A549 (cell line): ENCODE data around the gene SYNGR2. TPM values are rescaled to one million over a fixed set of nuclear protein-coding genes. Genes with fewer than 3 reads are reported as not detected.

Experiments used
- ATAC-seq, 2 experiments: fragments of 200-7000 bp in 1 of 2; fragments of >200 bp in 1 of 2; cut with Nextera tagmentation in 1 of 2; cut with Tn5 transposase in 1 of 2; 3 replicates each; pipeline versions ENCODE4 v1.8.0 to v1.9.1; 2018 to 2020; ENCODE audit warnings: mild to moderate bottlenecking in 1 of 2, moderate library complexity in 1 of 2
- CTCF ChIA-PET: fragments of 300-600 bp; sonication (Branson Sonifier 250); formaldehyde crosslinking; extraction: SDS; loops from one replicate; lab custom pipeline; 2021; ENCODE audit warnings: antibody characterized with exemption, inconsistent platforms; lab: Yijun Ruan, JAX
- POLR2A ChIA-PET: fragments of 350-600 bp; formaldehyde crosslinking; extraction: SDS; loops from one replicate; lab custom pipeline; 2021; ENCODE audit warnings: antibody characterized with exemption, inconsistent platforms; lab: Yijun Ruan, JAX
- DNase-seq, 2 experiments: peaks; one replicate each; pipeline versions ENCODE4 v3.0.0 to v3.0.0-alpha.2; 2011 to 2016; ENCODE audit warnings: low read depth in 1 of 2, low spot score in 1 of 2
- FAIRE-seq: peaks from 2 replicates; lab custom pipeline; 2011; peaks lifted over from hg19 to GRCh38; lab: Jason Lieb, UNC
- H3K27ac ChIP-seq, 2 experiments: fragments of >200 bp; sonication (Bioruptor Twin); formaldehyde crosslinking; 3 replicates each; pipeline ENCODE4 v1.5.1; 2016 to 2017
- H3K4me1 ChIP-seq: fragments of >200 bp; sonication (Bioruptor Twin); formaldehyde crosslinking; 3 replicates; pipeline ENCODE4 v1.6.1; 2016
- H3K4me2 ChIP-seq: fragments of >200 bp; sonication (Bioruptor Twin); formaldehyde crosslinking; 3 replicates; pipeline ENCODE4 v1.6.1; 2016
- H3K4me3 ChIP-seq: fragments of >200 bp; sonication (Bioruptor Twin); formaldehyde crosslinking; 3 replicates; pipeline ENCODE4 v1.5.1; 2016
- H3K9me3 ChIP-seq: fragments of >200 bp; sonication (Bioruptor Twin); formaldehyde crosslinking; 3 replicates; pipeline ENCODE4 v1.6.1; 2016
- BHLHE40 ChIP-seq: IDR thresholded peaks from 2 replicates; pipeline ENCODE4 v1.6.1; 2012; ENCODE audit warnings: low read depth, low read length, inconsistent platforms
- CBX8 ChIP-seq: fragments of 200-600 bp; sonication (generic); IDR thresholded peaks from 2 replicates; pipeline ENCODE4 v1.6.1; 2016
- CEBPB ChIP-seq, 2 experiments: fragments of >200 bp in 1 of 2; sonication (Bioruptor Twin) in 1 of 2; formaldehyde crosslinking in 1 of 2; IDR thresholded peaks; 2 replicates each; pipeline ENCODE4 v1.6.1; 2012 to 2016
- CHD2 ChIP-seq: fragments of 150-350 bp; IDR thresholded peaks from 2 replicates; pipeline ENCODE4 v1.6.1; 2014; ENCODE audit warnings: low read length; ENCODE audit not compliant: partially characterized antibody
- EHF ChIP-seq: fragments of 250-450 bp; sonication (Bioruptor Pico); IDR thresholded peaks from 2 replicates; pipeline ENCODE4 v1.5.0; 2020; ENCODE audit warnings: mild to moderate bottlenecking
- EP300 ChIP-seq, 2 experiments: fragments of >200 bp; sonication (Bioruptor Twin); formaldehyde crosslinking; IDR thresholded peaks; 2 replicates in 1 of 2; 3 replicates in 1 of 2; pipeline ENCODE4 v1.6.1; 2016 to 2017
- FOSB ChIP-seq: fragments of 250-450 bp; sonication (Bioruptor Pico); IDR thresholded peaks from 2 replicates; pipeline ENCODE4 v1.5.0; 2020; ENCODE audit warnings: mild to moderate bottlenecking, moderate library complexity
- FOSL2 ChIP-seq, 2 experiments: fragments of 450-650 bp in 1 of 2; fragments of >200 bp in 1 of 2; sonication (Bioruptor Twin) in 1 of 2; formaldehyde crosslinking; IDR thresholded peaks; 2 replicates each; pipeline versions ENCODE4 v1.5.0 to v1.6.1; 2016 to 2020; ENCODE audit warnings: mild to moderate bottlenecking in 1 of 2, moderate library complexity in 1 of 2
- HDAC2 ChIP-seq: fragments of 200-600 bp; sonication (generic); IDR thresholded peaks from 2 replicates; pipeline ENCODE4 v1.6.1; 2016
- HEYL ChIP-seq: fragments of 250-450 bp; sonication (Bioruptor Pico); IDR thresholded peaks from 2 replicates; pipeline ENCODE4 v1.8.0; 2021; ENCODE audit warnings: mild to moderate bottlenecking, moderate library complexity
- HMGXB4 ChIP-seq: fragments of 250-450 bp; sonication (Bioruptor Pico); IDR thresholded peaks from 2 replicates; pipeline ENCODE4 v1.5.0; 2021; ENCODE audit warnings: mild to moderate bottlenecking, moderate library complexity, borderline replicate concordance
- HOXA7 ChIP-seq: fragments of 250-450 bp; sonication (Bioruptor Pico); IDR thresholded peaks from 2 replicates; pipeline ENCODE4 v1.5.0; 2020; ENCODE audit warnings: mild to moderate bottlenecking, moderate library complexity
- JUN ChIP-seq, 2 experiments: fragments of >200 bp; sonication (Bioruptor Twin); formaldehyde crosslinking; IDR thresholded peaks; 2 replicates in 1 of 2; 3 replicates in 1 of 2; pipeline ENCODE4 v1.6.1; 2016 to 2017
- JUNB ChIP-seq: fragments of >200 bp; sonication (Bioruptor Twin); formaldehyde crosslinking; IDR thresholded peaks from 2 replicates; pipeline ENCODE4 v1.6.1; 2016
- KDM5A ChIP-seq: fragments of 200-600 bp; sonication (generic); IDR thresholded peaks from 2 replicates; pipeline ENCODE4 v1.6.1; 2016; ENCODE audit warnings: antibody characterized with exemption, mild to moderate bottlenecking
- NPAS2 ChIP-seq: fragments of 250-450 bp; sonication (Bioruptor Pico); IDR thresholded peaks from 2 replicates; pipeline ENCODE4 v1.8.0; 2022; ENCODE audit warnings: mild to moderate bottlenecking, moderate library complexity, borderline replicate concordance
- PBX3 ChIP-seq: IDR thresholded peaks from 2 replicates; pipeline ENCODE4 v1.6.1; 2012
- PHF8 ChIP-seq: fragments of 200-600 bp; sonication (generic); IDR thresholded peaks from 2 replicates; pipeline ENCODE4 v1.6.1; 2016; ENCODE audit warnings: low read depth, mild to moderate bottlenecking, antibody characterized with exemption, moderate library complexity, borderline replicate concordance
- POLR2A ChIP-seq: IDR thresholded peaks from 2 replicates; pipeline ENCODE4 v1.6.1; 2012; ENCODE audit warnings: mild to moderate bottlenecking, low read length
- POLR2AphosphoS2 ChIP-seq: conservative IDR thresholded peaks from 2 replicates; pipeline ENCODE4 v1.6.1; 2012; ENCODE audit warnings: low read length, improper control_type of control experiment, inconsistent platforms
- TFCP2L1 ChIP-seq: fragments of 250-450 bp; sonication (Bioruptor Pico); IDR thresholded peaks from 2 replicates; pipeline ENCODE4 v1.5.0; 2021; ENCODE audit warnings: mild to moderate bottlenecking
- TP53 ChIP-seq: fragments of 250-450 bp; sonication (Bioruptor Pico); IDR thresholded peaks from 2 replicates; pipeline ENCODE4 v1.5.0; 2021; ENCODE audit warnings: mild to moderate bottlenecking, moderate library complexity
- ZSCAN20 ChIP-seq: fragments of 250-450 bp; sonication (Bioruptor Pico); IDR thresholded peaks from 2 replicates; pipeline ENCODE4 v1.8.0; 2022; ENCODE audit warnings: mild to moderate bottlenecking, moderate library complexity
- WGBS: methylation state at CpG from one replicate; pipeline ENCODE4 v1.1.6; 2017; ENCODE audit errors: missing lambda C conversion rate; 5-methylcytosine and 5-hydroxymethylcytosine counted together
- polyA plus RNA-seq, 4 experiments: library from polyadenylated mRNA; depleted of rRNA in 3 of 4; stranded (reverse); fragments of >200 nt; fragmentation: RNase III in 1 of 4; extraction: RNeasy Plus Mini Kit Qiagen cat#74134 plus additional on column Dnase treatment in 1 of 4; gene quantifications; 2 replicates in 3 of 4; 3 replicates in 1 of 4; pipeline ENCODE4 v1.2.3, GENCODE V29; 2011 to 2017
- TF ChIP-seq, protein P1 (sequence below): fragments of 250-450 bp; sonication (Bioruptor Pico); IDR thresholded peaks from 2 replicates; pipeline ENCODE4 v1.5.0; 2020; ENCODE audit warnings: low read depth, mild to moderate bottlenecking, moderate library complexity
- TF ChIP-seq, protein P2 (sequence below): IDR thresholded peaks from 2 replicates; pipeline ENCODE4 v1.6.1; 2012; ENCODE audit warnings: low read depth, borderline replicate concordance
- TF ChIP-seq, protein P3 (sequence below): fragments of >200 bp; sonication (Bioruptor Twin); formaldehyde crosslinking; IDR thresholded peaks from 3 replicates; pipeline ENCODE4 v1.5.1; 2016

Gene SYNGR2
- polyA plus RNA-seq, 2 of the 4 experiments (the other 2 are of a cell fraction), result 102 to 113 TPM

DNA sequence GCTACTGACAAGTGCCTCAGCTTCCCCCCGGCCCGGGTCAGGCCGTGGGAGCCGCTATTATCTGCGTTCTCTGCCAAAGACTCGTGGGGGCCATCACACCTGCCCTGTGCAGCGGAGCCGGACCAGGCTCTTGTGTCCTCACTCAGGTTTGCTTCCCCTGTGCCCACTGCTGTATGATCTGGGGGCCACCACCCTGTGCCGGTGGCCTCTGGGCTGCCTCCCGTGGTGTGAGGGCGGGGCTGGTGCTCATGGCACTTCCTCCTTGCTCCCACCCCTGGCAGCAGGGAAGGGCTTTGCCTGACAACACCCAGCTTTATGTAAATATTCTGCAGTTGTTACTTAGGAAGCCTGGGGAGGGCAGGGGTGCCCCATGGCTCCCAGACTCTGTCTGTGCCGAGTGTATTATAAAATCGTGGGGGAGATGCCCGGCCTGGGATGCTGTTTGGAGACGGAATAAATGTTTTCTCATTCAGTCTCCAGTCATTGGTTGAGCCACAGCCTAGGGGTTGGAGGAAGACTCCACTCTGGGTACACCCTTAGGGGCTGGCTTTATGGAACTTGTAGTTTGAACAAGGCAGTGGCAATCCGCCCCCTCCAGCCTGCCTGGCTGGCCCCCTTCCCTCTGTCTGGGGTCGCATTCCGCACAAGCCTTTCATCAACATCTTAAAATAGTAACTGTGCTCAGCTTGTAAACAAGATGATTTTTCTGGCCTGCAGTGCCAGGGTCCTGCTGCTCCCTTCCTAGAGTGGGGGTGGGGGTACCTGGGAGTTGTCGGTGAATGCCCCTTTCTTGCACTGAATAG is 4.1 kb downstream of the SYNGR2 start:
- Histone ChIP-seq H3K4me3 (no peak overlapping the region), H3K4me2 (peak overlapping the region; percentile 22; the same call in 2 of the 3 replicates), H3K4me1 (peaks cover 34% of the 10 kb centered on the region), H3K27ac (peak overlapping the region in 1 of 2 experiments; percentile 29; a peak in 3 of 6 replicates), H3K9me3 (no peaks in the 10 kb centered on the region)
- CTCF ChIA-PET, result interaction anchor here (1.3 to 13.2 kb wide), 5 partner anchors 13 to 79 kb away, joined by 4 to 295 read pairs (median 105); partner anchors contain the start of genes AFMID, C17orf99 and TK1
- no peak for TF ChIP-seq EP300 (IDR thresholded peaks at IDR 0.05)
- no peak for TF ChIP-seq FOSL2 (IDR thresholded peaks at IDR 0.05)
- no peak for TF ChIP-seq FOSL2 (CRISPR knock-in tag; IDR thresholded peaks at IDR 0.05)
- no peak for TF ChIP-seq HMGXB4 (CRISPR knock-in tag)
- TF ChIP-seq JUN (IDR thresholded peaks at IDR 0.05), result peak in 1 of 2 experiments; percentile 21; a peak in 1 of 5 replicates
- TF ChIP-seq PBX3, result no peak; the same call in 1 of the 2 replicates
- TF ChIP-seq CHD2, result no peak
- no peak for TF ChIP-seq CEBPB (IDR thresholded peaks at IDR 0.05)
- peak; percentile 55; the same call in 1 of the 2 replicates for TF ChIP-seq FOSB (CRISPR knock-in tag)
- TF ChIP-seq PHF8, result no peak
- TF ChIP-seq JUNB, result no peak
- TF ChIP-seq EHF (CRISPR knock-in tag), result no peak
- no peak for TF ChIP-seq BHLHE40
- TF ChIP-seq, protein P1, sequence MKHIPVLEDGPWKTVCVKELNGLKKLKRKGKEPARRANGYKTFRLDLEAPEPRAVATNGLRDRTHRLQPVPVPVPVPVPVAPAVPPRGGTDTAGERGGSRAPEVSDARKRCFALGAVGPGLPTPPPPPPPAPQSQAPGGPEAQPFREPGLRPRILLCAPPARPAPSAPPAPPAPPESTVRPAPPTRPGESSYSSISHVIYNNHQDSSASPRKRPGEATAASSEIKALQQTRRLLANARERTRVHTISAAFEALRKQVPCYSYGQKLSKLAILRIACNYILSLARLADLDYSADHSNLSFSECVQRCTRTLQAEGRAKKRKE (CRISPR knock-in tag), result no peak
- TF ChIP-seq KDM5A, result no peak
- TF ChIP-seq NPAS2, result no peak
- no peak for TF ChIP-seq CBX8
- TF ChIP-seq, protein P2, sequence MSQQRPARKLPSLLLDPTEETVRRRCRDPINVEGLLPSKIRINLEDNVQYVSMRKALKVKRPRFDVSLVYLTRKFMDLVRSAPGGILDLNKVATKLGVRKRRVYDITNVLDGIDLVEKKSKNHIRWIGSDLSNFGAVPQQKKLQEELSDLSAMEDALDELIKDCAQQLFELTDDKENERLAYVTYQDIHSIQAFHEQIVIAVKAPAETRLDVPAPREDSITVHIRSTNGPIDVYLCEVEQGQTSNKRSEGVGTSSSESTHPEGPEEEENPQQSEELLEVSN, result no peak
- no peak for TF ChIP-seq HEYL (CRISPR knock-in tag)
- TF ChIP-seq, protein P3, sequence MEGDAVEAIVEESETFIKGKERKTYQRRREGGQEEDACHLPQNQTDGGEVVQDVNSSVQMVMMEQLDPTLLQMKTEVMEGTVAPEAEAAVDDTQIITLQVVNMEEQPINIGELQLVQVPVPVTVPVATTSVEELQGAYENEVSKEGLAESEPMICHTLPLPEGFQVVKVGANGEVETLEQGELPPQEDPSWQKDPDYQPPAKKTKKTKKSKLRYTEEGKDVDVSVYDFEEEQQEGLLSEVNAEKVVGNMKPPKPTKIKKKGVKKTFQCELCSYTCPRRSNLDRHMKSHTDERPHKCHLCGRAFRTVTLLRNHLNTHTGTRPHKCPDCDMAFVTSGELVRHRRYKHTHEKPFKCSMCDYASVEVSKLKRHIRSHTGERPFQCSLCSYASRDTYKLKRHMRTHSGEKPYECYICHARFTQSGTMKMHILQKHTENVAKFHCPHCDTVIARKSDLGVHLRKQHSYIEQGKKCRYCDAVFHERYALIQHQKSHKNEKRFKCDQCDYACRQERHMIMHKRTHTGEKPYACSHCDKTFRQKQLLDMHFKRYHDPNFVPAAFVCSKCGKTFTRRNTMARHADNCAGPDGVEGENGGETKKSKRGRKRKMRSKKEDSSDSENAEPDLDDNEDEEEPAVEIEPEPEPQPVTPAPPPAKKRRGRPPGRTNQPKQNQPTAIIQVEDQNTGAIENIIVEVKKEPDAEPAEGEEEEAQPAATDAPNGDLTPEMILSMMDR, result no peak
- TF ChIP-seq TP53 (CRISPR knock-in tag), result no peak
- TF ChIP-seq POLR2A, result no peak
- TF ChIP-seq HOXA7, result peak; percentile 37; the same call in 1 of the 2 replicates
- TF ChIP-seq ZSCAN20, result no peak
- no peak for TF ChIP-seq TFCP2L1
- TF ChIP-seq POLR2AphosphoS2, result peak; percentile 66; the same call in 1 of the 2 replicates
- no peak for TF ChIP-seq HDAC2
- peak in 1 of 2 experiments; percentile 46 for DNase-seq
- POLR2A ChIA-PET, result no interaction called here
- ATAC-seq, result peak in 1 of 2 experiments; percentile 4; a peak in 2 of 6 replicates
- no peak for FAIRE-seq
- WGBS, result 53% methylated on average over 19 of the region's 19 CpGs
